ENCODE data around the gene NUCB2. TPM values are rescaled to one million over a fixed set of nuclear protein-coding genes. Genes with fewer than 3 reads are reported as not detected.

The NUCB2 gene
- polyA plus RNA-seq, 1 donor: 41.3 TPM

Other genes with a start within 250 kb of the NUCB2 start
- 2,034 TPM for gene RPS13, start 199.1 kb upstream of the NUCB2 start, polyA plus RNA-seq (ENCODE audit: insufficient read length)
- gene PIK3C2A, start 68.8 kb upstream of the NUCB2 start, polyA plus RNA-seq (ENCODE audit: insufficient read length): 18.1 TPM
- gene NCR3LG1, start 75.1 kb downstream of the NUCB2 start, polyA plus RNA-seq (ENCODE audit: insufficient read length): 0.29 TPM
- 19.3 TPM for gene KCNJ11, start 111.9 kb downstream of the NUCB2 start, polyA plus RNA-seq (ENCODE audit: insufficient read length)
- 1.8 TPM for gene ABCC8, start 200.1 kb downstream of the NUCB2 start, polyA plus RNA-seq (ENCODE audit: insufficient read length)